HT1080 (cell line): ENCODE measurements around the gene RAD51B. TPM values are rescaled to one million over a fixed set of nuclear protein-coding genes. Genes with fewer than 3 reads are reported as not detected.
A peak's percentile ranks its signal among the peaks of the same experiment; 100 is the strongest.

Source experiments
- DNase-seq: peaks from one replicate; pipeline ENCODE4 v3.0.0-alpha.2; 2015; ENCODE audit warnings: low read depth
- total RNA-seq: library from RNA; depleted of rRNA; stranded (reverse); fragments of >200 nt; shearing (Covaris generic); gene quantifications from 2 replicates; pipeline ENCODE4 v1.2.3, GENCODE V29; 2014

Gene RAD51B
- total RNA-seq, 1 experiment from 2014 or later: 8.5 TPM

- DNase-seq: peak; percentile 60
These were observed 411.6 kb downstream of the RAD51B start for GRCh38 chr14:68230950-68231717.

GRCh38 chr14:68231898-68232297 is 412.3 kb downstream of the RAD51B start:
- DNase-seq: no peak

GRCh38 chr14:68232300-68233055 is 412.9 kb downstream of the RAD51B start:
- DNase-seq: peak; percentile 97

GRCh38 chr14:68233101-68233784 is 413.7 kb downstream of the RAD51B start:
- DNase-seq: no peak

GRCh38 chr14:68234101-68234905 is 414.7 kb downstream of the RAD51B start:
- DNase-seq: no peak

GRCh38 chr14:68235011-68235410 is 415.4 kb downstream of the RAD51B start:
- no peak for DNase-seq

- DNase-seq: no peak
These were observed 417.2 kb downstream of the RAD51B start for GRCh38 chr14:68236582-68237458.

GRCh38 chr14:68238551-68238950 is 419.0 kb downstream of the RAD51B start:
- no peak for DNase-seq

- DNase-seq: no peak
These were observed 419.4 kb downstream of the RAD51B start for GRCh38 chr14:68238976-68239375.

- no peak for DNase-seq
These were observed 420.6 kb downstream of the RAD51B start for GRCh38 chr14:68239988-68240771.

GRCh38 chr14:68241862-68242487 is 422.4 kb downstream of the RAD51B start:
- no peak for DNase-seq

- no peak for DNase-seq
These were observed 424.0 kb downstream of the RAD51B start for GRCh38 chr14:68243450-68244010.

- DNase-seq: no peak
These were observed 424.8 kb downstream of the RAD51B start for GRCh38 chr14:68244262-68244980.

GRCh38 chr14:68245146-68246073 is 425.8 kb downstream of the RAD51B start:
- no peak for DNase-seq

- no peak for DNase-seq
These were observed 426.7 kb downstream of the RAD51B start for GRCh38 chr14:68246074-68246785.

- DNase-seq: no peak
These were observed 427.2 kb downstream of the RAD51B start for GRCh38 chr14:68246786-68247105.
